ENCODE results near the gene CACFD1. TPM values are rescaled to one million over a fixed set of nuclear protein-coding genes. Genes with fewer than 3 reads are reported as not detected.

CACFD1 gene
- total RNA-seq, 1 donor from 2014 or later: 19.0 TPM

GRCh38 chr9:133484671-133485437, 25.1 kb downstream of the CACFD1 start:
- DNase-seq: no peak

GRCh38 chr9:133485531-133486260, 25.9 kb downstream of the CACFD1 start:
- DNase-seq: no peak

GRCh38 chr9:133487331-133487725, 27.6 kb downstream of the CACFD1 start:
- no peak for DNase-seq

- DNase-seq: no peak
These were observed 29.0 kb downstream of the CACFD1 start for GRCh38 chr9:133488686-133489252.

GRCh38 chr9:133489253-133490190, 29.7 kb downstream of the CACFD1 start:
- no peak for DNase-seq

- DNase-seq: no peak
These were observed 30.5 kb downstream of the CACFD1 start for GRCh38 chr9:133490201-133490681.

- no peak for DNase-seq
These were observed 31.3 kb downstream of the CACFD1 start for GRCh38 chr9:133490865-133491655.

GRCh38 chr9:133491656-133491925, 31.8 kb downstream of the CACFD1 start:
- DNase-seq: no peak

- DNase-seq: no peak
These were observed 32.6 kb downstream of the CACFD1 start for GRCh38 chr9:133492061-133493021.

- DNase-seq: no peak
These were observed 33.6 kb downstream of the CACFD1 start for GRCh38 chr9:133493428-133493827.

GRCh38 chr9:133493845-133494540, 34.2 kb downstream of the CACFD1 start:
- no peak for DNase-seq

GRCh38 chr9:133494636-133495326, 35.0 kb downstream of the CACFD1 start:
- no peak for DNase-seq

GRCh38 chr9:133495327-133496293, 35.8 kb downstream of the CACFD1 start:
- DNase-seq: no peak

GRCh38 chr9:133496861-133497842, 37.4 kb downstream of the CACFD1 start:
- no peak for DNase-seq

GRCh38 chr9:133499132-133499891, 39.5 kb downstream of the CACFD1 start:
- no peak for DNase-seq

- DNase-seq: no peak
These were observed 40.1 kb downstream of the CACFD1 start for GRCh38 chr9:133499892-133500270.
